NCI-H526 treated with DMSO at 0.1 percent for 48 hours (cell line): Measurements from ENCODE around the gene SLC9A2.

Experiments
- DNase-seq: peaks from one replicate; lab custom pipeline; 2025; lab: John Stamatoyannopoulos, UW

SLC9A2 gene

DNA sequence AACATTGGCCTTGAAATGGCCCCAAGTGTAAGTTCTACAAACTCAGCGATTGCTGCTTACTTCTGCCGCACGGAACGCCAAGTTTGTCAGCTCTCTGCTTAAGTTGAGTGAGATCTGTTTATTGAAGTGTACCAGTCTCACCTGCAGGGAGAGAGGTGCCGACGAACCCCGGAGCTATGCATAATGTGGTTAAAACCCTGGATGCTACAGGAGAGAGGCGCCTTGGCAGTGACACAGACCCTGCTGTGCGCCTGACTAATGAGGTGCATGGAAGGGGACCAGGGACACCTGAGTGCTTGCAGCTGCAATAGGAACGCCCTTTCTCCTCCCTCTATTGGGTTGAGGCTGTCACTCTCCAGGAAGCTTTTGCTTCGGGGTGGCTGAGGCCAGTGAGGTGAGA, 979 bp downstream of the SLC9A2 start:
- peak; percentile 42 for DNase-seq

GRCh38 chr2:102621630-102622029, 2.3 kb downstream of the SLC9A2 start:
- peak; percentile 31 for DNase-seq

DNA sequence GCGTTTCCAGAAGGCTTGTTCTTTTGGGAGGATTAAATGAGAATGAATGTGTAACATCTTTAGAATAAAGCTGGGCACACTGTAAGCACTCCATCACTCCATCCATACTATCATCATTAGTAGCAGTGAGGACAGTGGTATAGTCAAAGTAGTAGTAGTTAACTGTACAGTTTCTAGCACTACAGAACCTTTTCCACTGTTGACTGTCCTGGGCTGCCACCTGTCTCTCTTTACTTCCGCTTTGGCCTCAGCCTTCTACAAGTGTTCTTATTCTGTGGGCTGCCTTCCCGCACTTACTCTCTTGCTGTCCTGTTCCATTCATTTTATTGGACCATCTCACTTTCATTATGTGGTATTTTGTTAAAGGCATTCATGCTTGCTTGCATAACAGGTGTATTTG, 3.3 kb downstream of the SLC9A2 start:
- DNase-seq = no peak

GRCh38 chr2:102630458-102630857, 11.1 kb downstream of the SLC9A2 start:
- DNase-seq = no peak

- no peak for DNase-seq
These were observed 13.2 kb downstream of the SLC9A2 start for GRCh38 chr2:102632380-102633175.

- DNase-seq = no peak
These were observed 15.5 kb downstream of the SLC9A2 start for GRCh38 chr2:102634831-102635241.

- DNase-seq = no peak
These were observed 16.0 kb downstream of the SLC9A2 start for GRCh38 chr2:102635317-102635716.

DNA sequence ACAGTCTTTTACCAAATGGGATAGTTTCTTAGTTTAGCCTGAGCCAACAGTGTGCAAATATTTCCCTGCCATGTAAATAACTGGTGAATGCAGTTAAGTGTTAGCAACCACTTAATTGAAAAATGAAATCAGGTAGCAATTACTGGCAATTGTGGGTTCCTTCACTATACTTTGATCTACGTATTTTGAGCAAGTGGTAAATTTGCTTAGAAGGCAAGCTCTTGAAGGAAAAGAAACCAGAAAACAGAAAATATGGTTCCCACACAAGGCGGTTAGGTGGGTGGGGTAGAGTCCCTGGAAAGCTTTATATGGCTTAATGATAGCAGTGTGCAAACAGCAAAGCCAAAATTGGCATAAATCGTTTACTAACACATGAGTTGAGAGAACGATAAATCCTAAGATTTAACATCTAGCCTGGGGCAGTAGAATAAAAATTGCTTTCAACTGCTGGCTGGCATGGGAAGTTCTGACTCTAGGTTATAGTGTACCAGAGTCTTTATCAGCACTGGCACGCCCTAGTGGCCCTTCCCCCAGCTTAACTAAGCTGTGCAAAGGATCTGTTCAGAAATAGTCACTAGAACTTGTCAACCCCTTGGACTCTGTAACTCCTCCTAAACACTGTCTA, 17.0 kb downstream of the SLC9A2 start:
- no peak for DNase-seq

DNA sequence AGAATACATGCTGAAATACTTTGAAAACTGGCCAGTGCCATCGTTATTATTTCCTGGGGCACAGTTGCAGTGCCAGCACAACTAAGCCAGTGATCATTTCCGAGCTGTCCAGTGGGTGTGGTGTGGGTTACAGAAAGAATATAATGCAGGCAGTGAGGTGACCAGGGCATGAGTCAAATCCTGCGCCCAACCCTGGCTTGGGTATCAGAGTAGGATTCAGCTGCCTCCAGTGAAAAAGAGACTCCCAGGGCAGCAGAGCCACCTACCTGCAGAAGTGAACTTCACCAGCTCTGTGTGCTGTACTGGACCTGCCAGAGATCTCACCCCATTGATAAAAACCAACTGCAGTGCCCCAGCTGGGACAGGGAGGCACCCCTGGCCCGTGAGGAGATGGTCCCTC, 18.0 kb downstream of the SLC9A2 start:
- DNase-seq = no peak

GRCh38 chr2:102639429-102639828, 20.1 kb downstream of the SLC9A2 start:
- DNase-seq = no peak

DNA sequence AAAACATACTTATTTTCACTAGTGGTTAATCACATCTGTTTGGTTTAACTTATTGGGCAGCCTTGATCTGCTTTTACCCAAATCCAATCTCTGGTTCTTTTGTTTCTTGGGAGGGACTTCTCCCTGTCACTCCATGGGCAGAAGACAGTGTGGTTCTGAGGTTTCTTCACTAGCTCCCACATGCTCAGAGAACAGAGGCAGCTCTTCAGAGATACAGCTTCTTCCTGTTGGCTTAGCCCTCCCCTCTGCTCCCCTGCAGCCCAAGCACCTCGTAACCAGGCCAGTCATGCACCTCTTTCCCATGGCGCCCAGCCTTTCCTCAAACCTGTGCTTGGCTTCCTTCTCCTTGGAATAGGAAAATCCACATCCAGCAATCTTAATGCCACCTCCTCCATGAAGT, 32.8 kb downstream of the SLC9A2 start:
- DNase-seq = no peak

DNA sequence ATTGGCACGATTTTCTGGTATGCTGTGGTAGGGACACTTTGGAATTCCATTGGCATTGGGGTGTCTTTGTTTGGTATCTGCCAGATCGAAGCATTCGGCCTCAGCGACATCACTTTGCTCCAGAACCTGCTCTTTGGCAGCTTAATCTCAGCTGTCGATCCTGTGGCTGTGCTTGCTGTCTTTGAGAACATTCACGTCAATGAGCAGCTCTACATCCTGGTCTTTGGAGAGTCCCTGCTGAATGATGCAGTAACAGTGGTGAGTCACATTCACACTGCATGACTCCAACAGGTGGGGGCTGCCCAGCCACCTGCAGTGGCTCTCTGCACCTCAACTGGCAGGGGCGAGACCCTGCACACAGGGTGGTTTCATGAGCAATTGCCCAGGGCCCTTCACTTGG, 38.4 kb downstream of the SLC9A2 start:
- no peak for DNase-seq

- no peak for DNase-seq
These were observed 40.7 kb downstream of the SLC9A2 start for GRCh38 chr2:102660070-102660469.

GRCh38 chr2:102660574-102660973, 41.2 kb downstream of the SLC9A2 start:
- no peak for DNase-seq

DNA sequence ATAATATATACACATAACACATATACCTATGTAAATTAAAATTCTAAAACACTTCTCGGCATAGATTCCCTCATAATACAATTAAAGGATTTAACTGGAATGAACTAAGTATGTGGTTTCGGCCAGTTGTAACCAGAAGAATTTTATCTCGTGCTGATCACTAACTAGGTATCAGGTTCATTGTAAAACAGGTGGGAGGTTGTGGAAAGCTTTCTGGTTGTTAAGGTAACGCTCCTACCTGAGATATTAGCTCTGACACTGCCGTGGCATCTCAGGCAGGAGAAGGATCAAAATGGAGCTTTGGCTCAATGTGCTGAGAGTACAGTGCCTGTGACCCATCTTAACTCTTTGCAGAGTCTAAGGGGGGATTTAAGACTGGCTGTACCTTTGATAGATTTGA, 42.5 kb downstream of the SLC9A2 start:
- peak; percentile 37 for DNase-seq

GRCh38 chr2:102662833-102663232, 43.5 kb downstream of the SLC9A2 start:
- no peak for DNase-seq

GRCh38 chr2:102663381-102663780, 44.0 kb downstream of the SLC9A2 start:
- DNase-seq = no peak

DNA sequence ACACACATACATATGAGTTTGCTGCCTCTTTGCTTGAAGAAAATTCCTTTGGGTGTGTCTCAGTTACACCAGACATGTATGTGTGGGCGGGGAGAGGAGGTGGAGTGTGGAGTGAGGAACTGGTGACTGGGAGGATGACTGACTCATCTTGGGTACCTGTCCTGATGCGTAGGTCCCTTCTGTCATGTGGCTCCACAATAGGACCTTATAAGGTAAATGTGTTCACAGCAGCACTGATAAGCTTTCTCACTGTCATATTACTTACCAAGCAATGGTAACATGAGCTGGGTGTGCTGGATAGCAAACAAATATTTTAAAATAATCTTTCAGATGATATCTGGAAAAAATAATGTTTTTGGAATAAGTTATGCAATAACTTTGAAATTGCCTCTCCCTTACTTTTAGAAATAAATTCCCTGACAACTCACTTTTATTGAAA, 45.1 kb downstream of the SLC9A2 start:
- no peak for DNase-seq

GRCh38 chr2:102667072-102667471, 47.7 kb downstream of the SLC9A2 start:
- no peak for DNase-seq

GRCh38 chr2:102668171-102668570, 48.8 kb downstream of the SLC9A2 start:
- DNase-seq = no peak

DNA sequence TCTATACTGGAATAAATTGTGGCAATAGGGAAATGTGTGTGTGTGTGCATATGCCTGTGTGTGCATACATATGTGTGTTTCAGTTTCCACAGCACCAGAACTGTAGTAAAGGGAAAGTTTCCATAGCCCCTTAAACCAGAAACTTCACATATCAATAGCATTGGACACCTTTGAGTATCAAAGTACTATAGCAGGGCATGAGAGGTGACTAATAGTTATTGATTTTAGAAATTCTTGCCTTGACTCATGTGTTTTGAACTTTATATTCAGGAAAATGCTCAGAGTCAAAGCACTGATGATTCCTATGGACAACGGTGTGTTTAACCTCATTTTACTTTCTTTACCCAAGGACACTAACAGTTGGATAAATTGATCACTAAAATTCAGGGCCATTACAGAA, 50.0 kb downstream of the SLC9A2 start:
- DNase-seq = no peak

DNA sequence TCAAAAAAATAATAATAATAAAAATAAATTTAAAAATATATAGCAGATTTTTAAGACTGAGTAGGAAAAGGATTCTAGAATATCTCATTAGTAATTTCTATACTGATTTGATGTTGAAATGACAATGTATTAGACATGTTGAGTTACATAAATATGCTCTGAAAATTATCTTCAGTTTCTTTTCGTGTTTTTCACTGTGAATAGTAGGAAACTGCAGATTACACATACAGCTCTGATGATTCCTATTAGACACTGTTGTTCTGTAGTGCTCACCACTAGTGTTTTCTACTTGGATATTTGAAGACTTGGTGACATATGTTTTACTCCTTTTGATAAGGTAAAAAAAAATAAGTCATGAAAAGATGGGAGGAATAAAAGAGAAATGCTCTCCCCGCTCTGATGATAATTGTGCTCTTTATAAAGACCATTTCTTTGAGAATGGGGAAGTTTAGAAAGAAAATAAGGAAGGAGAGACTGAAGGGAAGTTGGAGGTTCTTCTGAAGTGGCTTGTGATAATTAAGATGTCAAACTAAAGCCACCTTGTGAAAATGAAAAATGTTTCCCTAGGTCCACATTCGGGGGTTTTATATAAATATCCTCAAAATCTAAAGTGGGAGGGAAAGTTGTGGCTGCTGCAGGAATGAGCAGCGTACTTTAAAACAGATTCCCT, 52.9 kb downstream of the SLC9A2 start:
- no peak for DNase-seq

- DNase-seq = no peak
These were observed 55.0 kb downstream of the SLC9A2 start for GRCh38 chr2:102674370-102674769.
